Activated B cell treated with CpG ODN at 0.5 μM for 24 hours (primary cell): ENCODE measurements around the gene VLDLR. TPM values are rescaled to one million over a fixed set of nuclear protein-coding genes. Genes with fewer than 3 reads are reported as not detected.

Experiments used
- ATAC-seq: fragments of 200-7000 bp; cut with Tn5 transposase; one replicate; pipeline ENCODE4 v1.10.0; 2021; ENCODE audit warnings: low read depth, mild to moderate bottlenecking, moderate library complexity
- CTCF ChIA-PET: fragments of 350-600 bp; sonication (Branson Sonifier 250); formaldehyde crosslinking; loops from one replicate; lab custom pipeline; 2021; ENCODE audit warnings: antibody characterized with exemption; lab: Charles Lee
- POLR2A ChIA-PET: fragments of 350-600 bp; sonication (Branson Sonifier 250); formaldehyde crosslinking; loops from one replicate; lab custom pipeline; 2021; ENCODE audit warnings: antibody characterized with exemption; lab: Charles Lee
- DNase-seq: peaks from one replicate; pipeline ENCODE4 v3.0.0; 2022
- H3K27ac Mint-ChIP-seq: one replicate; pipeline ENCODE4 v1.8.0; 2020; ENCODE audit warnings: mixed read lengths
- H3K27me3 Mint-ChIP-seq: one replicate; pipeline ENCODE4 v1.8.0; 2021; ENCODE audit warnings: mixed read lengths
- H3K36me3 Mint-ChIP-seq: one replicate; pipeline ENCODE4 v1.8.0; 2021; ENCODE audit warnings: low read depth, mixed read lengths
- H3K4me1 Mint-ChIP-seq: one replicate; pipeline ENCODE4 v1.8.0; 2021; ENCODE audit warnings: mixed read lengths
- H3K4me3 Mint-ChIP-seq: one replicate; pipeline ENCODE4 v1.8.0; 2020; ENCODE audit warnings: mild to moderate bottlenecking, mixed read lengths
- H3K9me3 Mint-ChIP-seq: one replicate; pipeline ENCODE4 v1.8.0; 2020; ENCODE audit warnings: mixed read lengths
- CTCF ChIP-seq: fragments of 200-600 bp; IDR thresholded peaks from one replicate; pipeline ENCODE4 v1.8.0; 2022; ENCODE audit warnings: antibody characterized with exemption, mild to moderate bottlenecking
- intact Hi-C: fragments of 100-400 bp; cut with micrococcal nuclease; formaldehyde crosslinking; loops from one replicate; pipeline ENCODE4 v1.15.1; 2024
- total RNA-seq: library from RNA; stranded (reverse); gene quantifications from 2 replicates; pipeline ENCODE4 v1.2.3, GENCODE V29; 2022

VLDLR gene
- total RNA-seq, 1 donor from 2014 or later = 1.3 TPM

GRCh38 chr9:2664174-2665065, 42.8 kb downstream of the VLDLR start:
- intact Hi-C loops = no loop called here
- no peak for TF ChIP-seq CTCF
- H3K4me1 Mint-ChIP-seq = peaks cover 5% of the 10 kb centered on the region
- no peaks in the 10 kb centered on the region for H3K36me3 Mint-ChIP-seq
- ATAC-seq (no peak), DNase-seq (no peak)
- POLR2A ChIA-PET = no interaction called here
- H3K27me3 Mint-ChIP-seq = peaks cover 14% of the 10 kb centered on the region
- no peak overlapping the region for H3K27ac Mint-ChIP-seq
- CTCF ChIA-PET = no interaction called here
- H3K9me3 Mint-ChIP-seq = peaks cover 9% of the 10 kb centered on the region
- H3K4me3 Mint-ChIP-seq = no peak overlapping the region

GRCh38 chr9:2666569-2666968, 45.0 kb downstream of the VLDLR start:
- DNase-seq = no peak
- Mint-ChIP-seq H3K27me3 (peaks cover 9% of the 10 kb centered on the region), H3K36me3 (no peaks in the 10 kb centered on the region), H3K4me3 (no peak overlapping the region), H3K9me3 (peaks cover 9% of the 10 kb centered on the region), H3K27ac (no peak overlapping the region), H3K4me1 (peaks cover 5% of the 10 kb centered on the region)
- intact Hi-C loops = no loop called here
- no peak for ATAC-seq
- ChIA-PET CTCF (no interaction called here), POLR2A (no interaction called here)
- no peak for TF ChIP-seq CTCF

- TF ChIP-seq CTCF = no peak
- Mint-ChIP-seq H3K27ac (no peak overlapping the region), H3K9me3 (no peaks in the 10 kb centered on the region), H3K4me3 (no peak overlapping the region), H3K36me3 (no peaks in the 10 kb centered on the region), H3K27me3 (no peaks in the 10 kb centered on the region), H3K4me1 (no peaks in the 10 kb centered on the region)
- intact Hi-C loops = no loop called here
- ChIA-PET POLR2A (no interaction called here), CTCF (no interaction called here)
- ATAC-seq (no peak), DNase-seq (no peak)
Measured at GRCh38 chr9:2673161-2673560, 51.6 kb downstream of the VLDLR start.

GRCh38 chr9:2674141-2674824, 52.7 kb downstream of the VLDLR start:
- intact Hi-C loops = no loop called here
- no peak for DNase-seq
- TF ChIP-seq CTCF = no peak
- no peaks in the 10 kb centered on the region for H3K4me1 Mint-ChIP-seq
- ChIA-PET POLR2A (no interaction called here), CTCF (no interaction called here)
- no peak for ATAC-seq
- no peaks in the 10 kb centered on the region for H3K27me3 Mint-ChIP-seq
- no peaks in the 10 kb centered on the region for H3K36me3 Mint-ChIP-seq
- no peak overlapping the region for H3K27ac Mint-ChIP-seq
- H3K4me3 Mint-ChIP-seq = no peak overlapping the region
- H3K9me3 Mint-ChIP-seq = no peaks in the 10 kb centered on the region

GRCh38 chr9:2675834-2676233, 54.2 kb downstream of the VLDLR start:
- Mint-ChIP-seq H3K27ac (no peak overlapping the region), H3K4me1 (no peaks in the 10 kb centered on the region), H3K9me3 (no peaks in the 10 kb centered on the region), H3K4me3 (no peak overlapping the region), H3K36me3 (no peaks in the 10 kb centered on the region), H3K27me3 (peaks cover under 1% of the 10 kb centered on the region)
- ChIA-PET CTCF (no interaction called here), POLR2A (no interaction called here)
- TF ChIP-seq CTCF = no peak
- DNase-seq (no peak), ATAC-seq (no peak)
- intact Hi-C loops = no loop called here
